Transverse colon (tissue), 4 donors: ENCODE data around the gene MLLT10. TPM values are rescaled to one million over a fixed set of nuclear protein-coding genes. Genes with fewer than 3 reads are reported as not detected.
A peak's percentile ranks its signal among the peaks of the same experiment; 100 is the strongest.

Experiments used
- DNase-seq: peaks from one replicate; pipeline ENCODE4 v3.0.0-alpha.2; 2019
- H3K27ac ChIP-seq, 4 donors: fragments of 200-600 bp; sonication (generic); 2 replicates each; pipeline ENCODE4 v1.5.1; 2016 to 2018; ENCODE audit warnings: inconsistent platforms in 4 of 4
- H3K27me3 ChIP-seq: fragments of 200-600 bp; sonication (generic); 2 replicates; pipeline ENCODE4 v1.5.1; 2017; ENCODE audit warnings: inconsistent platforms
- H3K36me3 ChIP-seq, 4 donors: fragments of 200-600 bp; sonication (generic); 2 replicates each; pipeline ENCODE4 v1.5.1; 2017 to 2019; ENCODE audit warnings: inconsistent platforms in 4 of 4
- H3K4me1 ChIP-seq, 4 donors: fragments of 200-600 bp; sonication (generic); 2 replicates each; pipeline ENCODE4 v1.5.1; 2017 to 2020; ENCODE audit warnings: inconsistent platforms in 4 of 4
- H3K4me3 ChIP-seq, 4 donors: fragments of 200-600 bp; sonication (generic); 1 replicate in 1 of 4; 2 replicates in 3 of 4; pipeline versions ENCODE4 v1.5.1 to v1.6.1; 2017 to 2019; ENCODE audit warnings: inconsistent platforms in 4 of 4
- H3K9me3 ChIP-seq, 2 donors: fragments of 200-600 bp; sonication (generic); 2 replicates each; pipeline ENCODE4 v1.5.1; 2017 to 2019; ENCODE audit warnings: inconsistent platforms in 2 of 2
- EP300 ChIP-seq: sonication (generic); formaldehyde crosslinking; IDR thresholded peaks from one replicate; pipeline ENCODE4 v1.6.1; 2017; ENCODE audit warnings: antibody characterized with exemption, low read depth
- POLR2A ChIP-seq: fragments of 450-650 bp; IDR thresholded peaks from one replicate; pipeline ENCODE4 v1.6.1; 2016; ENCODE audit warnings: antibody characterized with exemption, mild to moderate bottlenecking, moderate library complexity
- POLR2AphosphoS5 ChIP-seq, 3 donors: sonication (generic); formaldehyde crosslinking; IDR thresholded peaks; one replicate each; pipeline ENCODE4 v1.6.1; 2016; ENCODE audit warnings: antibody characterized with exemption in 3 of 3
- WGBS, 2 donors: methylation state at CpG; one replicate each; pipeline ENCODE4 v1.1.5; 2018; ENCODE audit warnings: low coverage in 1 of 2; 5-methylcytosine and 5-hydroxymethylcytosine counted together
- in situ Hi-C, 4 donors: fragments of 200-750 bp; cut with MboI; loops; one replicate each; pipeline versions ENCODE4 v1.15.0 to v1.15.1; 2017; ENCODE audit warnings: low sequenced_read_pairs in 3 of 4, low pct_ligation_motif_present in 1 of 4, low pct_unique_long_range_greater_than_20kb in 1 of 4
- intact Hi-C: fragments of 100-400 bp; cut with DNase I; formaldehyde crosslinking; loops from one replicate; pipeline ENCODE4 v1.15.1; 2023; ENCODE audit warnings: low total_unique reads
- total RNA-seq, 4 donors: library from RNA; depleted of rRNA; stranded (reverse); fragments of >200 nt; gene quantifications; one replicate each; pipeline ENCODE4 v1.1.0, GENCODE V29; 2016
- TF ChIP-seq, protein P1 (sequence below), 5 experiments: fragments of 200-600 bp in 3 of 5; fragments of 450-650 bp in 2 of 5; sonication (generic) in 3 of 5; IDR thresholded peaks; 1 replicate in 2 of 5; 2 replicates in 3 of 5; pipeline ENCODE4 v1.5.1; 2016 to 2017; ENCODE audit warnings: antibody characterized with exemption in 5 of 5, inconsistent platforms in 3 of 5, mild to moderate bottlenecking in 2 of 5, moderate library complexity in 1 of 5

MLLT10 gene
- total RNA-seq, 4 donors from 2014 or later: 12.0 to 43.0 (median 28.5) TPM

- 57 to 88% methylated on average over 2 of the region's 2 CpGs for WGBS, 2 donors
- no peak overlapping the region for H3K4me3 ChIP-seq
- in situ Hi-C loops (no loop called here), intact Hi-C loops (no loop called here)
- no peak for DNase-seq
- no peak overlapping the region for H3K27ac ChIP-seq
- H3K27me3 ChIP-seq: no peaks in the 10 kb centered on the region
- peaks cover 0 to 7% (median under 1%) of the 10 kb centered on the region in 4 donors for H3K36me3 ChIP-seq
- no peaks in the 10 kb centered on the region for H3K9me3 ChIP-seq
- peaks cover 0 to 9% (median 0%) of the 10 kb centered on the region in 4 donors for H3K4me1 ChIP-seq
- TF ChIP-seq POLR2AphosphoS5 (IDR thresholded peaks at IDR 0.05) (no peak), EP300 (no peak)
- TF ChIP-seq, protein P1, sequence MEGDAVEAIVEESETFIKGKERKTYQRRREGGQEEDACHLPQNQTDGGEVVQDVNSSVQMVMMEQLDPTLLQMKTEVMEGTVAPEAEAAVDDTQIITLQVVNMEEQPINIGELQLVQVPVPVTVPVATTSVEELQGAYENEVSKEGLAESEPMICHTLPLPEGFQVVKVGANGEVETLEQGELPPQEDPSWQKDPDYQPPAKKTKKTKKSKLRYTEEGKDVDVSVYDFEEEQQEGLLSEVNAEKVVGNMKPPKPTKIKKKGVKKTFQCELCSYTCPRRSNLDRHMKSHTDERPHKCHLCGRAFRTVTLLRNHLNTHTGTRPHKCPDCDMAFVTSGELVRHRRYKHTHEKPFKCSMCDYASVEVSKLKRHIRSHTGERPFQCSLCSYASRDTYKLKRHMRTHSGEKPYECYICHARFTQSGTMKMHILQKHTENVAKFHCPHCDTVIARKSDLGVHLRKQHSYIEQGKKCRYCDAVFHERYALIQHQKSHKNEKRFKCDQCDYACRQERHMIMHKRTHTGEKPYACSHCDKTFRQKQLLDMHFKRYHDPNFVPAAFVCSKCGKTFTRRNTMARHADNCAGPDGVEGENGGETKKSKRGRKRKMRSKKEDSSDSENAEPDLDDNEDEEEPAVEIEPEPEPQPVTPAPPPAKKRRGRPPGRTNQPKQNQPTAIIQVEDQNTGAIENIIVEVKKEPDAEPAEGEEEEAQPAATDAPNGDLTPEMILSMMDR (IDR thresholded peaks at IDR 0.05): no peak
Observed at GRCh38 chr10:21670391-21670790, 136.4 kb downstream of the MLLT10 start.

GRCh38 chr10:21673668-21674067 lies 139.6 kb downstream of the MLLT10 start:
- intact Hi-C loops: no loop called here
- 81 to 92% methylated on average over 2 of the region's 2 CpGs for WGBS, 2 donors
- in situ Hi-C loops: no loop called here
- no peak overlapping the region for H3K27ac ChIP-seq
- H3K4me1 ChIP-seq: peaks cover 0 to 3% (median 0%) of the 10 kb centered on the region in 4 donors
- DNase-seq: no peak
- no peak for TF ChIP-seq POLR2AphosphoS5 (IDR thresholded peaks at IDR 0.05)
- TF ChIP-seq, protein P1 (IDR thresholded peaks at IDR 0.05): no peak
- TF ChIP-seq POLR2A: no peak
- no peak for TF ChIP-seq EP300
- peaks cover 0 to 7% (median under 1%) of the 10 kb centered on the region in 4 donors for H3K36me3 ChIP-seq
- H3K27me3 ChIP-seq: no peaks in the 10 kb centered on the region
- no peaks in the 10 kb centered on the region for H3K9me3 ChIP-seq
- no peak overlapping the region for H3K4me3 ChIP-seq

DNA sequence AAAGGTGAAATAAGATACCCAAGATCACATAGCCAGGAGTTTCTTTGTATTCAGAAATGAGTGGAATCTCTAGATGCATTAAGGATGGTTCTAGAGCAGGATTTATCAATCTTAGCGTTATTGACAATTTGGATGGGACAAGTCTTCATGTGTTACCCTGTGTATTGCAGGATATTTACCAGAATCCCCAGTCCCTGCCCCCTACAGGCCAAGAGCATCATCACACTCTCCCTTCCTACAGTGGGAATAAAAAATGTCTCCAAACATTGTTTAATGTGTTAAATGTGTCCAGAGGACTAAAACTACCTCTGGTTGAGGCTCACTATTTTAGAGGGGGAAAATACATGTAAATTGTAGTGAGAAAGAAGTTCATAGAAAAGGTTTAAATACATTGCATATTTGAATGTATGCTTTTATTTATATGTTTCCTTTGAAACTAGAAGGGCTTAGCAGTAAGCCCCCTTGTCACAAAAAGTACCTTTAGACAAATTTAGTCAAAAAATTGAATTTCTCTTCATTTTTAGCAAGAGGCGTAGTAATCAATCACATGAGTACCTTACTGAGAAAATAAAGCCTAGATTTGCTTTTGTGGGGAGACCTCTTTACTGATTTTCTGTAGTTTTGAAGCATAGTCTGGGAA lies 141.2 kb downstream of the MLLT10 start:
- TF ChIP-seq, protein P1 (IDR thresholded peaks at IDR 0.05): peak; percentile 49 to 75 (median 63)
- no peak for TF ChIP-seq EP300
- in situ Hi-C loops: no loop called here

DNA sequence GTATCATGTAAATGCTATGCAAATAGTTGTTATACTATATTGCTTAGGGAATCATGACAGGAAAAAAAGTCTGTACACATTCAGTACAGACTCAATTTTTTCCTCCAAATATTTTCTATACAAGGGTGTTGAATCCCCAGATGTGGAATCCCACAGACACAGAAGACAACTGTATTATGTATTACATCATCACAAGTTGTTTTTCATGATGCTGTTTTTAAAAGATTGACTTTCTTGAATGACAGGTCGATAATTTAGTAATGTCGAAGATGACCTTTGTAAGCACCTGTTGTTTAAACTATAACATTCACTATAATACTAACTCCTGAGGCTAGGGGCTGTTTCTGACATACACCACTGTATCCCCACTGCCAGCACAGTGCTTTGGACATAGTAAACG lies 143.5 kb downstream of the MLLT10 start:
- no peak for TF ChIP-seq EP300
- no peak for TF ChIP-seq POLR2A
- TF ChIP-seq, protein P1 (IDR thresholded peaks at IDR 0.05): no peak
- no peak for TF ChIP-seq POLR2AphosphoS5 (IDR thresholded peaks at IDR 0.05)
- Histone ChIP-seq H3K9me3 (no peaks in the 10 kb centered on the region), H3K4me1 (no peaks in the 10 kb centered on the region), H3K27ac (no peak overlapping the region), H3K4me3 (no peak overlapping the region), H3K27me3 (no peaks in the 10 kb centered on the region), H3K36me3 (peaks cover 0 to 7% (median under 1%) of the 10 kb centered on the region in 4 donors)
- no peak for DNase-seq
- in situ Hi-C loops: no loop called here
- intact Hi-C loops: no loop called here
- 91 to 95% methylated on average over 3 of the region's 3 CpGs for WGBS, 2 donors

More for the DNA sequence above, 141.2 kb downstream of the MLLT10 start:
- Histone ChIP-seq H3K36me3 (peaks cover 0 to 7% (median under 1%) of the 10 kb centered on the region in 4 donors), H3K9me3 (no peaks in the 10 kb centered on the region), H3K27me3 (no peaks in the 10 kb centered on the region), H3K4me1 (no peaks in the 10 kb centered on the region), H3K27ac (no peak overlapping the region), H3K4me3 (no peak overlapping the region)
- intact Hi-C loops: no loop called here
- DNase-seq: peak; percentile 31
- 70 to 79% methylated on average over 2 of the region's 2 CpGs for WGBS, 2 donors
